HG02943 (cell line): Measurements from ENCODE around the gene MARCHF9.
"Not testable (repeated sequence)": the region's sequence is repeated elsewhere in the genome, so short reads cannot be mapped to it uniquely, and the experiment has no call there.

Source experiments
- ATAC-seq: cut with Tn5 transposase; IDR thresholded peaks from one replicate; pipeline ENCODE4 v1.9.1; 2021; ENCODE audit warnings: mild to moderate bottlenecking, low read depth, moderate library complexity; ENCODE audit not compliant: unreplicated experiment

The MARCHF9 gene

GRCh38 chr12:57754411-57755193 lies at the start of gene MARCHF9:
Gene MARCHF9 (plus strand): TSS chr12:57755103. CDS start chr12:57755529, 426 bp downstream.
- no peak for ATAC-seq

GRCh38 chr12:57707250-57707649 lies 47.7 kb upstream of the MARCHF9 start:
- no peak for ATAC-seq

- no peak for ATAC-seq
These were observed 46.6 kb upstream of the MARCHF9 start for GRCh38 chr12:57708296-57708695.

GRCh38 chr12:57712701-57713100 lies 42.2 kb upstream of the MARCHF9 start:
- ATAC-seq, result no peak

- ATAC-seq, result no peak
These were observed 41.7 kb upstream of the MARCHF9 start for GRCh38 chr12:57713209-57713608.

- ATAC-seq, result not testable (repeated sequence)
These were observed 39.7 kb upstream of the MARCHF9 start for GRCh38 chr12:57715036-57715748.

GRCh38 chr12:57715786-57716185 lies 39.1 kb upstream of the MARCHF9 start:
- no peak for ATAC-seq

- ATAC-seq, result no peak
These were observed 38.6 kb upstream of the MARCHF9 start for GRCh38 chr12:57716305-57716704.

GRCh38 chr12:57717131-57717530 lies 37.8 kb upstream of the MARCHF9 start:
- ATAC-seq, result no peak

- no peak for ATAC-seq
These were observed 36.9 kb upstream of the MARCHF9 start for GRCh38 chr12:57717846-57718640.

GRCh38 chr12:57718641-57719528 lies 36.0 kb upstream of the MARCHF9 start:
- no peak for ATAC-seq

GRCh38 chr12:57719777-57720605 lies 34.9 kb upstream of the MARCHF9 start:
- ATAC-seq, result no peak

- ATAC-seq, result no peak
These were observed 34.0 kb upstream of the MARCHF9 start for GRCh38 chr12:57720606-57721595.

- not testable (repeated sequence) for ATAC-seq
These were observed 32.9 kb upstream of the MARCHF9 start for GRCh38 chr12:57721846-57722608.

GRCh38 chr12:57722716-57723629 lies 31.9 kb upstream of the MARCHF9 start:
- ATAC-seq, result no peak

- ATAC-seq, result no peak
These were observed 31.3 kb upstream of the MARCHF9 start for GRCh38 chr12:57723630-57723962.
